IPS-NIHi7 (cell line): Measurements from ENCODE around the gene LACRT.
"Not testable (repeated sequence)": the region's sequence is repeated elsewhere in the genome, so short reads cannot be mapped to it uniquely, and the experiment has no call there.

ENCODE experiments used
- DNase-seq: peaks from one replicate; pipeline ENCODE4 v3.0.0; 2012; ENCODE audit warnings: mixed read lengths; ENCODE audit errors: extremely low spot score

Gene LACRT

DNA sequence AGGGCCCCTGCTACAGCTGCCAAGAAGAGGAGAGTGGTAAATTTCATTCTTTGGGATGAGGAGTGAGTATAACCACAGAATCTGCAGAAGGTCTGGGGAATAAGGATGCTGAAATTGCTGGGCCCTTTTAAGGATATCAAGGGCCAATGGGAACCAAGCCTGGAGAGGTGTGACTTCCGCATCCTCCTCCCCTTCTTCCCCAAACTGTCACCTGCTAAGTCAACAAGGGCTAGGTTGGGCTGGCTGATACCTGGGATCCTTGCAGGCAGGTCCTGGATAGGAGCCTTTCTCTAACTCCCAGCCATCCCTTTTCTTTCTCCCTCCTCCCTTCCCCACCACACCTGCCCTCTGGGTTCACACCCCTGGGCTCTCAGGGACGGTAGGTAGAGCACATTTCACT is at the start of gene LACRT:
Gene LACRT (minus strand): TSS at position 101 of the 400 bp plus-strand sequence. CDS start 54 bp downstream, at position 47.
- DNase-seq, result no peak

DNA sequence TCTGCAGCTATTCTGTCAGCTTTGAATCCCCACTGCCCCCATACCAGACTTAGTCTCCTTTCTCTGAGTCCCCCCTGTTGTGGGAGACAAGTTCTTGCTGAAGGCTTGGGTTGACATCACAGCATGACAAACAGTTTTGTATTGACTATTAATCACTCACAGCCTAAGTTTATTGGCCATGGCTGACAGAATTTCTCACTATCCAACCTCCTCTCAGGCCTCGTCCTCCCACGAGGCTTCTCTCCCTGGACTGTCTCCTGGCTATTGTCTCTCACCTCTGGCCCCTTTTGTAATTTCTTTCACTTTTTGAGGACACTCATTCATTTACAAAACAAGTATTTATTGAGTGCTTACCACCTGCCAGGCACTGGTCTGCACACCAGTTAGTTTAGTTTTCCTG is 48.7 kb upstream of the LACRT start:
- DNase-seq, result peak; percentile 39

GRCh38 chr12:54682674-54683073 is 48.0 kb upstream of the LACRT start:
- no peak for DNase-seq

DNA sequence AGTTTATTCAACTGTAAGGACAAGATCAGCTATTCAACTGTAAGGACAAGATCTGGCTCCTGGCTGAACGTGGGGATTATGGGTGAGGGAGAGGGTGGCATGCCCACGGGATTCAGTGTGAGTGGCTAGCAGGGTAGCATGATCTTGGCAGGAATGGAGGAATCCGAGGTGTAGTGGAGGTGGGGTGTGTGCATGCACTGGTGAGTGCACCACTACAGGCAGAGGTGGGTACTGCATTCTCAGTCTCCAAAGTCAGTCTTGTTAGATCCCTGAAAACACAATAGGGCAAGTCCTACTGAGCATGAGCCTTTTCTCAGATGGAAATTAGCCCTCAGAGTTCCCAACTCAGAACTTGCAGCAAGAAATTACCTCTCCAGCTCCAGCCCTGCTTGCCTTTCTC is 45.7 kb upstream of the LACRT start:
- DNase-seq, result peak; percentile 83

GRCh38 chr12:54678131-54678530 is 43.4 kb upstream of the LACRT start:
- DNase-seq, result no peak

DNA sequence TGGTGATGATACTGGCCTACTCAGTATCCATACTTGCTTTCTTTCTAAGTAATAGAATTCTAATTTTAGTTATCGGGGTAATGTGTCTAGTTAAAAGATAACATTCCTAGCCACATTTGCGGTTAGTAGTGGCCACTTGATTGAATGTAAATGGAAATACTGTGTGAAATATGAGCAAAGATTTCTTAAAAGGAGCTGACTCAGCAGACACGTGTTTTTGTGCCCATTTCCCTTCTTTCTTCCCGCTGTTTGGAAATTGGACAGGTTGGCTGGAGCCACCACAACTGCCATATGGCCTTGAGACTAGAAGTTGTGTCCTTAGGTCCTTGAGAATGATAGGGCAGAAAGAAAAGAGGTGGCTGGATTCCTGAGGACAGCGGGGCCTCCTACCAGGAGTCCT is 33.2 kb upstream of the LACRT start:
- DNase-seq, result no peak

DNA sequence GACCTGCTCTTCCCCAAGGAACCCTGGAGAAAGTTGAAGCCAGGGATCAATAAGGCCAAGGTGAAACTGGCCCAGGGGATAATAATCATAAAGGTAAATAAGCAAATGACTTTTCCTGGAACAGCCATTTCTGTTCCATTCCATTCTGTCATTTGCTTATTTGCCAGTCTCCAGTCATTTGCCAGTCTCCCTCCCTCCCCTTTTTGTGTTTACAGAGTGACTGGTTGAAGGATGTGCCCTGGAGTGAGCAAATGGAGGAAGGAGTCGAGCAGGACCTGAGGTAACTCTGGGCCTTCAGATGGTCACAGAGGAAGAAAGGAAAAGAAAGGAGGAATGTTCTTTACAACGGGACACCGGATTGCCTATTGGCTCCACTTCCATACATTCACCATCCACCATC is 31.3 kb upstream of the LACRT start:
- no peak for DNase-seq

GRCh38 chr12:54665022-54665635 is 30.4 kb upstream of the LACRT start:
- not testable (repeated sequence) for DNase-seq

DNA sequence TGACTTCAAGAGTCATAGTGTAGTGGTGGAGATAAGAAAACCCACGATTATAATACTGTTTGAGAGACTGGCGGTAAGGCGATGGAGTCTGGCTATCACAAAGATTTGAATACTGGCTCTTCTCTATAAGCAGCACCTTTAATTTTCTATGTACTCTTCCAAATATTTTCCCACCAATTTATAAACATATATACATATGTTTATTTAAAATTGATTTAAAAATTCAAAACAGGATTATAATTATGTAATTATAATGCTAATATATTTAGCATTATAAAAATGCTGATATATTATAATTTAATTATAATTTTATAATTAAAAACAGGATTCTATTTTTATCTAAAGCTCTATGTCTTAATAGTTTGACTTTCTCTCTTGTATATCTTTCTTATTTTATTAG is 28.9 kb upstream of the LACRT start:
- no peak for DNase-seq

- DNase-seq, result no peak
These were observed 27.3 kb upstream of the LACRT start for GRCh38 chr12:54662026-54662425.

GRCh38 chr12:54661048-54661447 is 26.4 kb upstream of the LACRT start:
- no peak for DNase-seq

DNA sequence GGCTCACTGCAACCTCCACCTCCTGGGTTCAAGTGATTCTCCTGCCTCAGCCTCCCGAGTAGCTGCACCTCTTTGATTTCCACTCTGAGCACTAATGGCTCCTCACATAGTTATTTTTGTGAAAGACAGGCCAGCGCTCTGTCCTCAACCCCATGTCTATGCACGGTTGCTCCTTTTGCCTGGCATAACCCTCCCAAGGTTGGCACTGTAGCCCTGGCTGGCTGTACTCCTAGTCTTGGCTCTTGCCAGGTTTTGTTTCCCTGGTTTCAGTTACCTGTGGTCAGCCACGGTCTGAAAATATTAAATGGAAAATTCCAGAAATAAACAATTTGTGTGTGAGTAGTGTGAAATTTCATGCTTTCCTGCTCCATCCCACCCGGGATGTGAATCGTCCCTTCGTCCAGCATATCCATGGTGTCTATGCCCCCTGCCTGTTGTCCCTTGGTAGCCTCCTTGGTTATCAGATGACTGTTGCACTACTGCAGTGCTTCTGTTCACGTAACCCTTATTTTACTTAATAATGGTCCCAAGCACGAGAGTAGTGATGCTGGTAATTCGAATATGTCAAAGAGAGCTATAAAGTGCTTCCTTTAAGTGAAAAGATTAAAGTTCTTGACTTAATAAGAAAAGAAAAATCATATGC is 25.7 kb upstream of the LACRT start:
- DNase-seq, result no peak

GRCh38 chr12:54658306-54659264 is 23.9 kb upstream of the LACRT start:
- peak; percentile 93 for DNase-seq

DNA sequence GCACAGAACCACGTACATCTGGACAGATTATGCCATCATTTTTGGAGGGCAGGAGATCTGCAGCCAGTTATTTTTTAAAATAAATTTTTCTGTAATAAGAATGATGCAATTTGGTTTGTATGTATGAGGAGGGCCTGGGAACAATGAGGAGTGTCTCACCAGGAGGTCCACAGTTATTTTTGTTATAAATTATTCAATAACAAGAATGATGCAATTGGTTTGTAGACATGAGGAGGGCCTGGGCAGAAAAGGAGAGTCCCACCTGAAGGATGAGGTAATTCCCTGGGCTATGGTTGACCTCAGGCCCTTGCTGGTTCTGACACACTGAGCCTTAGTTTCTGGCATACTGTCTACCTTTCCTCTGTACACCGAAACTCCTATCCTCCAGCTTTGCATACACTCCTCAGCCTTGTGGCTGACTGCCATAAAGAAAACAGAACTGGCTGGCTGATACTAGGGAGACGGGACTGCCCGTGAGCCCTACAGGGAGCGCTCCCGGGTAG is 22.5 kb upstream of the LACRT start:
- DNase-seq, result no peak

- peak; percentile 24 for DNase-seq
These were observed 20.2 kb upstream of the LACRT start for GRCh38 chr12:54654926-54655325.

GRCh38 chr12:54653025-54653424 is 18.3 kb upstream of the LACRT start:
- no peak for DNase-seq

DNA sequence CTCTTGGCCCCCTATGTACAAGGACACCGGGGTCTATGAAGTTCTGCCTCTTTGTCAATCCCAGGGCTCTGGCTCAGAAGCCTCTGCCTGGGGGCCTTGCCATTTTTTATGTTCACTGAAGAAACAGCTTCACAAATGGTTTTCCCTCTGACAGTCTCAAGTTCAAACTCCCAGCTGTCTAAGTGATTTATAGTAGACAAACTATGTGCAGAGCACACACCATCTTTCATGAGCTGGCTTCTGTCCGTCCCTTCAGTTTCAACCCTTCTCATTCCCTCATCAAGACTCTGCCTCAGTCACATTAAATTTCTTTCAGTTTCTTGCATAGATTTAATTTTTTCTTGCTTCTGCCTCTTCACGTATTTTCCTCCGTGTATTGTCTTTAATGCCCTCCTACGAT is 16.2 kb upstream of the LACRT start:
- no peak for DNase-seq

GRCh38 chr12:54650409-54650808 is 15.7 kb upstream of the LACRT start:
- no peak for DNase-seq

DNA sequence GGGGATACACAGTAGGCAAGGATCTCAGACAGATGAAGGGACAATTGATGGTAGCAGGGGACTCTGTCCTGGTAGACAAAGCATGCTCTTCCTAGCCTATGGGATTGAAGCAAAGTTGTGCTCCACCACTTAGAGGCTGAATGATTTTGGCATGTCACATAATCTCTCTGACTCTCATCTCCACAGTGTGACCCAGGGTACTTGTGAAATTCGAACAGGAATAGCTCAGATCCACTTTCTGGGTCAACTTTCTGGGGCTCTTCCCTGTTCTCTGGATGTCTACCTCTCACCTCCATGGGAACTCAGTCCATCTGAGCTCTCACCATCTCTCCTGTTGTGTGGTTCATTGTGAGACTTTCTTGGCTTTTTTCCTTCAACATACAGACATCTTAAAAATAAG is 15.1 kb upstream of the LACRT start:
- DNase-seq, result no peak

DNA sequence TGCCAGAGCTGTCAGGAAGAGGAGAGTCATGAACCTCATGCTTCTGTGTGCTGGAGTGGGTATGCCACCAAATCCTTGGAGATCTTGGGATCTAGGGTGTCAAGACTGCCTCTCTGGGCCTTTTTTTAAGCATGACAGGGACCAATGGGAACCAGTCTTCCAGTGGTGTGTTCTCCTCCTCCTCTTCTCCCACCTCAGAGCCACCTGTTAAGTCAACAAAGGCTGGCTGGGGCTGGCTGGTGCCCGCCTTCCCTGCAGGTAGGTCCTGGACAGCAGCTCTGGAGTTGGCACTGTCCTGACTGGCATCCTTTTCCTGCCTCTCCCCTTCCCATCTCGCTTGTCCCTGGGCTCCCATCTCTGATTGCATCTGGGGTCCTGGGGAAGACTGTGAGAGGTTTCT is 13.6 kb upstream of the LACRT start, which contains the start of gene DCD:
Gene DCD (minus strand): TSS at position 101 of the 400 bp plus-strand sequence. CDS start 62 bp downstream, at position 39.
- DNase-seq, result no peak

GRCh38 chr12:54641554-54641953 is 6.9 kb upstream of the LACRT start:
- no peak for DNase-seq

DNA sequence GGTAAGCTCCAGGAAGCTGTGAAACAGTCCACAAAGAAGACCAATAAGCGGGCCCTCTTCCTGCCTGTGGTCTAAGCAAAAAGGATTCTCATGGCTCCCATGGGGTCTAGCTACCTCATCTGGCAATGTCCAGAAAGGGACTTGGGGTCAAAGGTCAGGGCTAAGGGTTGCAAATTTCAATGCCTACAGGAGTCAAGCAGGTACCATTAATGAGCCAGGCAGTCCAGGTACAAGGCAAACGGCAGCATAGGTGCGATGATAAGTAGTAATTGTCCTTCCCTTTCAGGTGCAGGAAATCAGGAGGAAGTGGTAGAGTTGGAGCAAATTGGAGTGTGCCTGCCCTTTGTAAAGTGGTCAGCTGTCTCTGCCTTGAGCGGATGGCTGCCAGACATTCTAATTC is 6.4 kb upstream of the LACRT start:
- DNase-seq, result no peak
